Thoracic aorta (tissue), 2 donors: ENCODE measurements around the gene DCST1. TPM values are rescaled to one million over a fixed set of nuclear protein-coding genes. Genes with fewer than 3 reads are reported as not detected.

Source experiments
- ATAC-seq: fragments of 150-250 bp; one replicate; pipeline ENCODE4 v1.8.0; 2017; ENCODE audit warnings: low read depth; ENCODE audit not compliant: insufficient number of reproducible peaks, low FRiP score
- DNase-seq: peaks from one replicate; pipeline ENCODE4 v3.0.0-alpha.2; 2020; ENCODE audit warnings: low spot score
- H3K27ac ChIP-seq, 2 donors: fragments of 200-600 bp; sonication (generic); 1 replicate in 1 of 2; 2 replicates in 1 of 2; pipeline ENCODE4 v1.5.1; 2016; ENCODE audit warnings: mild to moderate bottlenecking in 2 of 2, moderate library complexity in 2 of 2
- H3K27me3 ChIP-seq: fragments of 200-600 bp; sonication (generic); replicated peaks from 2 replicates; pipeline ENCODE4 v1.6.0; 2016; ENCODE audit warnings: mild to moderate bottlenecking; ENCODE audit not compliant: insufficient read depth
- H3K36me3 ChIP-seq: fragments of 200-600 bp; sonication (generic); one replicate; pipeline ENCODE4 v1.5.1; 2016
- H3K4me1 ChIP-seq, 2 donors: fragments of 200-600 bp; sonication (generic); 1 replicate in 1 of 2; 2 replicates in 1 of 2; pipeline versions ENCODE4 v1.5.1 to v1.6.0; 2016; ENCODE audit warnings: low read depth in 2 of 2, mild to moderate bottlenecking in 1 of 2; ENCODE audit not compliant: control insufficient read depth in 1 of 2
- H3K4me3 ChIP-seq: fragments of 200-600 bp; sonication (generic); 2 replicates; pipeline ENCODE4 v1.5.1; 2016; ENCODE audit warnings: mild to moderate bottlenecking
- H3K9me3 ChIP-seq: fragments of 200-600 bp; sonication (generic); 2 replicates; pipeline ENCODE4 v1.5.1; 2016
- total RNA-seq, 2 donors: library from RNA; depleted of rRNA; stranded (reverse); fragments of >200 nt; gene quantifications; one replicate each; pipeline versions ENCODE4 v1.1.0 to v1.2.3, GENCODE V29; 2016
- TF ChIP-seq, protein P1 (sequence below): fragments of 200-600 bp; sonication (generic); IDR thresholded peaks from one replicate; pipeline ENCODE4 v1.5.1; 2019; ENCODE audit warnings: antibody characterized with exemption

The DCST1 gene
- total RNA-seq, 2 donors from 2014 or later: not detected

DNA sequence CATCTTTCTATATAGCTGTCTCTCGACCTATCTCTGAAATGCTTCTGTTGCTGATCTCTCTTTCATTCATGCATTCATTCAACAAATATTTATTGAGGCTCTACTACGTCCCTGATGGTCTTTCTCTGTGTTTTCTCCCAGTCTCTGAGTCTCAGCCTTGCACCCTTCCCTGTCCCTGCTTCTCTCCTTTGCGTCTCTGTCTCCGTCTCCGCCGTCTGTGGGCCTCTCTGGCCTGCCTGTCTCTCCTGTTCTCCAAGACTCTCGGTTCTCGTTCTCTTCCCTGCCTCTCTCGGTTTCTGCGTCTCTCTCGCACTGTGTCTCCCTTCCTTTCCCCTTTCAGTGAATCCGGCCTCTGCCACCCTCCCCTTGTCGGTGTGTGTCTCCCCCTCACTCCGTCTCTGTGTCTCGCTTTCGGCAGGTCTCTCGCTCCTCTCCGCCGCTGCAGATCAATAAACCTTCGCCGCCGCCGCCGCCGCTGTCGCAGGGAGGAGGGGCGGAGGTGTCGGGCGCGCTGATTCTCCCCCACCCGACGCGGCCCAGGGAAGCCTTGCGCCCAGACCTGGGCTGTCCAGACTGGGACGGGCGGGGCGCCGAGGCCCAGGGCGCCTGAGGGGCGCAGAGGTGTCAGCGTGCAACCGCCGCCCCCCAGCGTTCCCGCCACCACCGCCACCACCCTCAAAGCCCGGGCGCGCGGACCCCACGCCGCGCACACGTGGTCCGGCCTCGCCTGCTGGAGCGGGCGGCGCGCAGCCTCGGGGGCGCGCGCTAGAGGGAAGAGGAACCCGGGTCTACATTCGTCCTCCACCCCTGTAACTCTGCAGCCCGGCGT, 48.1 kb downstream of the DCST1 start:
- TF ChIP-seq, protein P1, sequence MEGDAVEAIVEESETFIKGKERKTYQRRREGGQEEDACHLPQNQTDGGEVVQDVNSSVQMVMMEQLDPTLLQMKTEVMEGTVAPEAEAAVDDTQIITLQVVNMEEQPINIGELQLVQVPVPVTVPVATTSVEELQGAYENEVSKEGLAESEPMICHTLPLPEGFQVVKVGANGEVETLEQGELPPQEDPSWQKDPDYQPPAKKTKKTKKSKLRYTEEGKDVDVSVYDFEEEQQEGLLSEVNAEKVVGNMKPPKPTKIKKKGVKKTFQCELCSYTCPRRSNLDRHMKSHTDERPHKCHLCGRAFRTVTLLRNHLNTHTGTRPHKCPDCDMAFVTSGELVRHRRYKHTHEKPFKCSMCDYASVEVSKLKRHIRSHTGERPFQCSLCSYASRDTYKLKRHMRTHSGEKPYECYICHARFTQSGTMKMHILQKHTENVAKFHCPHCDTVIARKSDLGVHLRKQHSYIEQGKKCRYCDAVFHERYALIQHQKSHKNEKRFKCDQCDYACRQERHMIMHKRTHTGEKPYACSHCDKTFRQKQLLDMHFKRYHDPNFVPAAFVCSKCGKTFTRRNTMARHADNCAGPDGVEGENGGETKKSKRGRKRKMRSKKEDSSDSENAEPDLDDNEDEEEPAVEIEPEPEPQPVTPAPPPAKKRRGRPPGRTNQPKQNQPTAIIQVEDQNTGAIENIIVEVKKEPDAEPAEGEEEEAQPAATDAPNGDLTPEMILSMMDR: no peak
- no peak for ATAC-seq
- Histone ChIP-seq H3K27ac (peak overlapping the region in 1 of 2 donors; percentile 44), H3K27me3 (peaks cover 26% of the 10 kb centered on the region), H3K36me3 (no peaks in the 10 kb centered on the region), H3K4me3 (peak overlapping the region; percentile 48), H3K4me1 (peaks cover 32 to 55% of the 10 kb centered on the region in 2 donors), H3K9me3 (no peaks in the 10 kb centered on the region)
- DNase-seq: no peak

DNA sequence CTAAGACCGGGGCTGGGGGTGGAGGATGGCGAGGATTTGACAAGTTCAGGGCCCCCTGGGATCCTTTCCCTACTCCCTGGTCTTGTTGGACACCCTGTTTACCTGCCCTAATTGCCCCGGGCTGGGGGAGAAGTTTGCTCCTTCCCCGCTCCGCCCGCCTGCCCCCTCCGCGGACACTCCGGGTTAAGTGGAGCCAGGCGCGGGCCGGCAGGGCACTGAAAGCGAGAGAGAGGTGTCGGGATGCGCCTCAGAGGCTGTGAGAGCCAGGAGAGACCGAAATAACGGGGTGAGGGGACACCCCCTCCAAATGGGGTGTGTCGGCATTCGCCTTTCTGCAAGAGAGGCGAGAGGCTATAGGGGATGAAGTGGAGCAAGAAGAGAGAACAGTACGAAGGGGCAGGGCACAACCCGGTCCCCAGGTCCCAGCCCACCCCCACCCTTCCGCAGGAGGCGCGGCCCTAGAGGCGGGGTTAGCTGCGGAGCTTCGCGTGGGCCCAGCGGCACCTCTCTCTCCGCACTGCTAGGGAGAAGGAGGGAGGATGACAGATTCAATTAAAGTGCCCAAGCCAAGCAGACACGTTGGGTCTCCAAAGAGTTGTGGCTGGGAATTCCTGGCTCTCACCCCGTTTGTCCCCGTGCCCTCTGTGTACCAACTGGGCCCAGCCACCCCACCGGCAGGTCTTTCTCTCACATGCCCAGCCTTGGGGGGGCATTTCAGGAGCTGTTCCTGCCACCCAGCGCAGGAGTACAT, 48.9 kb downstream of the DCST1 start:
- H3K4me1 ChIP-seq: peaks cover 32 to 55% of the 10 kb centered on the region in 2 donors
- ATAC-seq (no peak), DNase-seq (no peak)
- H3K27me3 ChIP-seq: peaks cover 26% of the 10 kb centered on the region
- no peak overlapping the region for H3K27ac ChIP-seq
- H3K9me3 ChIP-seq: no peaks in the 10 kb centered on the region
- TF ChIP-seq, protein P1: no peak
- peak overlapping the region; percentile 48 for H3K4me3 ChIP-seq
- no peaks in the 10 kb centered on the region for H3K36me3 ChIP-seq

DNA sequence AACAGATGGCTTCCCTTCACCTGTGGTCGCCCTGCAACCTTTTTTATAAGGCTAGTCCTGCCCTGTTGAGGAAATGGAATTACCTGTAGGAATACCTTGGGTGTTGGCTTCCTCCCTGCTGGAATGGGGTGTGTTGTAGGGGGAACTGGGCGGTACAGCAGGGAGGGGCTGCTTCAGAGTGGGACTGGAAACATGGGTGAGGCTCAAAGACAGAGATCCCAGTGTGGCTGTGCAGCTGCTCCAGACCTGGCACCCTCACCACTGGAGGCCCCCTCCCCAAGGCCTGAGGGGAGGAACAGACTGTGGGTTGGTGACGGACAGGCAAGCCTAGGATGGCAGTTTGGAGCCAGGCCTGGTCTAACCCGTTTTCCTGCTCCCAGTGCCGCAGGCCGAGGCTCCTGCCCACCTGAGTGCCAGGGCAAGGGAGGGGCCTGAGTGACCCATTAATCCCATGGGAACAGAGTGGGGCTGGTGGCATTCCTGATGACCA, 49.5 kb downstream of the DCST1 start:
- no peak for DNase-seq
- H3K27me3 ChIP-seq: peaks cover 26% of the 10 kb centered on the region

DNA sequence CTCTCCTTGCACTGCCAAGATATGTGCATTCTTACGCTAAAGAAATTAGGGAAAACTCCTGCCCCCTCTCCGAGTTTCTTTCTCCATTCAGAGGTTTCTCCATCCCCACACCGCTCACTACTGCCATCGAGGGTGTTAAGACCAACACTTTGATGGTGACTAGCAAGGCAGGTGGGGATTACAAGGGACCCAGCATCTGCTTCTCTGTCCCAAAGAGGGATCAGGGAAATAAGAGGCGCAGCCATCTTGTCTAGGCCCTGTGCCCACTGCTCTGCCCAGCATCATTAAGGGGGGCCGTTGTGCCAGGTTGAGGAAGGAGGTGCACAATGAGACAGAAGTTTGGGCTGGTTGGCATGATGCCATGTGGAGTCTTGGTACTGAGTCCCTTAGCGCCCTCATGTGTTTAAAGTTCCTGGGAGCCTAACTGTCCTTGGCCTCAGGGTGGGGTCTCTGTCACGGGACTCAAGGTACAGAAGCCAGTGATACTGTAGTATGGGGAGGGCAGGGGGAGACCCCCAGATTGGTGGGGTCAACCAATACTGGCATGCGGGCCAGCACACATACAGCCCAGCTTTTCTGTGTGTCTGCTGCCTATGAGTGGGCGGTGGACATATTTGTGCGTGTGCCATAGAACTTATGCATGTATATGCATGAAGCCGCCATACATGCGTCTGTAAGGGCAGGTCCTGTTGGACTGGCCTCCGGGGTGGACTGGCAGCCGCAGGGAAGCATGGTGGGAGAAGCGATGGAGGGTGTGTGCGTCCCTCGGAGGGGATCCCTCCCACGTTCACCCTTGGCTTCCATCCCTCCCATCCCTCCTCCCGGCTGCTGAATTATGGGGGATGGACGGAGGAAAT, 50.5 kb downstream of the DCST1 start:
- ATAC-seq (no peak), DNase-seq (no peak)
- Histone ChIP-seq H3K9me3 (no peaks in the 10 kb centered on the region), H3K4me3 (peak overlapping the region; percentile 86), H3K36me3 (no peaks in the 10 kb centered on the region), H3K27me3 (peaks cover 26% of the 10 kb centered on the region), H3K4me1 (peaks cover 32 to 50% of the 10 kb centered on the region in 2 donors), H3K27ac (no peak overlapping the region)
- TF ChIP-seq, protein P1: no peak

More for the DNA sequence above, 49.5 kb downstream of the DCST1 start:
- TF ChIP-seq, protein P1: no peak
- no peaks in the 10 kb centered on the region for H3K36me3 ChIP-seq
- H3K4me1 ChIP-seq: peaks cover 32 to 55% of the 10 kb centered on the region in 2 donors
- H3K27ac ChIP-seq: no peak overlapping the region
- no peak overlapping the region for H3K4me3 ChIP-seq
- ATAC-seq: no peak
- H3K9me3 ChIP-seq: no peaks in the 10 kb centered on the region
